ENCODE data around the gene MAVS. TPM values are rescaled to one million over a fixed set of nuclear protein-coding genes. Genes with fewer than 3 reads are reported as not detected.

MAVS gene
- polyA plus RNA-seq, 1 of the 3 experiments (the other 2 are of a cell fraction) = 9.1 TPM

- DNase-seq = no peak
- ChIA-PET CTCF (interaction anchor here (1.0 kb wide), 2 partner anchors 17 to 83 kb away, joined by 3 to 4 read pairs; no protein-coding TSS in a partner anchor), POLR2A (interaction anchor here (0.7 kb wide), 1 partner anchor 49 kb away, joined by 3 read pairs; the partner anchor contains the start of gene CENPB)
- 96% methylated on average over 4 of the region's 4 CpGs for WGBS (ENCODE audit: low lambda C conversion rate)
- H3K4me3 ChIP-seq (ENCODE audit: low read depth in 2 of 2, low read length in 1 of 2) = no peak overlapping the region
- no peaks in the 10 kb centered on the region for H3K36me3 ChIP-seq (replicated peaks in 1 of 2; ENCODE audit: control insufficient read depth in 1 of 2, insufficient read depth in 2 of 2, low read length in 1 of 2)
- H2AFZ ChIP-seq (ENCODE audit: low read depth) = no peak overlapping the region
- H3F3A ChIP-seq (replicated peaks; ENCODE audit: insufficient read depth) = no peaks in the 10 kb centered on the region
- H3K4me1 ChIP-seq (ENCODE audit: control insufficient read depth in 1 of 2, insufficient read depth in 2 of 2, low read depth in 1 of 2, low read length in 1 of 2) = no peaks in the 10 kb centered on the region
- H3K4me2 ChIP-seq = no peak overlapping the region
- no peaks in the 10 kb centered on the region for H3K9me2 ChIP-seq
- TF ChIP-seq FOXJ3 (CRISPR knock-in tag; IDR thresholded peaks at IDR 0.05) (no peak), REST (IDR thresholded peaks at IDR 0.05; ENCODE audit: low read depth, low read length) (no peak), RXRA (IDR thresholded peaks at IDR 0.05; ENCODE audit: borderline replicate concordance, low read depth) (no peak), SIN3A (IDR thresholded peaks at IDR 0.05; ENCODE audit: borderline replicate concordance, low read depth, low read length) (no peak), TEAD4 (IDR thresholded peaks at IDR 0.05; ENCODE audit: borderline replicate concordance, insufficient read depth) (no peak), USF1 (IDR thresholded peaks at IDR 0.05; ENCODE audit: borderline replicate concordance, low read depth) (no peak), EZH2phosphoT487 (IDR thresholded peaks at IDR 0.05; ENCODE audit: borderline replicate concordance, low read depth) (no peak), MAX (IDR thresholded peaks at IDR 0.05; ENCODE audit: low read depth) (no peak), JUND (IDR thresholded peaks at IDR 0.05) (no peak), ZBTB33 (IDR thresholded peaks at IDR 0.05; ENCODE audit: borderline replicate concordance, low read depth) (no peak), USF2 (IDR thresholded peaks at IDR 0.05; ENCODE audit: borderline replicate concordance, low read depth, low read length) (no peak), ELF1 (IDR thresholded peaks at IDR 0.05) (no peak), TCF12 (IDR thresholded peaks at IDR 0.05) (no peak), RFX5 (IDR thresholded peaks at IDR 0.05; ENCODE audit: low read length) (no peak), CHD2 (IDR thresholded peaks at IDR 0.05; ENCODE audit: low read length, partially characterized antibody) (no peak), GATA2 (CRISPR knock-in tag; IDR thresholded peaks at IDR 0.05) (no peak)
- no peaks in the 10 kb centered on the region for H3K27me3 ChIP-seq (ENCODE audit: insufficient read depth)
- H3K27ac ChIP-seq (ENCODE audit: low read depth in 2 of 2, low read length in 1 of 2) = no peak overlapping the region
- no peaks in the 10 kb centered on the region for H3K9me3 ChIP-seq
- no peak overlapping the region for H3K9ac ChIP-seq
- no peaks in the 10 kb centered on the region for H4K20me1 ChIP-seq (ENCODE audit: insufficient read depth)
- H3K79me2 ChIP-seq (ENCODE audit: insufficient read depth) = no peaks in the 10 kb centered on the region
Observed at GRCh38 chr20:3836132-3836531, 10.5 kb upstream of the MAVS start.

Measured in SK-N-SH (cell line).